HG02973 (cell line): ENCODE data around the gene PRSS36.
A peak's percentile ranks its signal among the peaks of the same experiment; 100 is the strongest.

ENCODE experiments used
- ATAC-seq: cut with Tn5 transposase; IDR thresholded peaks from one replicate; pipeline ENCODE4 v1.9.1; 2021; ENCODE audit warnings: moderate library complexity; ENCODE audit not compliant: unreplicated experiment

PRSS36 gene

DNA sequence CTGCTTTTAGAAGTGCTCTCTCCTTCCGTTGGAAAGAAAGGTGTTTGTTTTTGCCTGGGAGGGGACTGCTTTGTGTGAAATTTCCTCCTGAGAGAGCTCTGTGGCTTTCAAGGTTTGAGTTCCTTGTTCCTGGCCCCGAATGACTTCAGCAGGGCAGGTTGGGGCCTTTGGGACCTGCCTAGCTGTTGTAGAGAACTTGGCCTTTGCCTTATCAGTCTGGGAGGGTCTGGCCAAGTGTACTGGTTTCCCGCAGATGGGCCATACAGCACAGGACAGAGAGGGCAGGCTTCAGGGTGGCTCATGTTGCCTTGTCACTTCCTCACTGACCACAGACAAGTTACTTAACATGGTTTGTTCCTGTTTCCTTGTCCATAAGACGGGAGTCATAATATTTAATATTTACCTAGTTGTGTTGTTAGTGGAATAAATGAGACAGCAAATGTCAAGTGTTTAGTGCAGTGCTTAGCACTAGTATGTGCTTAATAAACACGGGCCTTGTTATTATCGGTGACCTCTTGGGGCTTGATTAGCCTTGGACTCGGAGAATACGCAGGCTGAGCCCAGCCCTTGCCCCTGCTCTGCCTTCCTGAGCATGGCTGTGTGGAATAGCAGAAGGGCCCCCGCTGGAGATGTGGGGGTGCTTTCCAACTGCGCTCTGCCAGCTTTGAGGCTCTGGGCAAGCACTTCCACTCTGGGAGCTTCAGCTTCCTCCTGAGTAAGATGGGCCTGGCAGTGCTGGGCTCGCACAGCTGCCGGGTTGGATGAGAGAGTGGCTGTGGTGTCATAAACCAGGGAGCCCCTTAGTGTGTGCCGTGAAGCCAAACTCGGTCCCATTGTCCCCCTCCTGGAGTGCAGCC lies 20.9 kb downstream of the PRSS36 start:
- ATAC-seq, result no peak

- ATAC-seq, result no peak
These were observed 22.7 kb downstream of the PRSS36 start for GRCh38 chr16:31127182-31127581.

GRCh38 chr16:31125844-31126243 lies 24.0 kb downstream of the PRSS36 start:
- no peak for ATAC-seq

DNA sequence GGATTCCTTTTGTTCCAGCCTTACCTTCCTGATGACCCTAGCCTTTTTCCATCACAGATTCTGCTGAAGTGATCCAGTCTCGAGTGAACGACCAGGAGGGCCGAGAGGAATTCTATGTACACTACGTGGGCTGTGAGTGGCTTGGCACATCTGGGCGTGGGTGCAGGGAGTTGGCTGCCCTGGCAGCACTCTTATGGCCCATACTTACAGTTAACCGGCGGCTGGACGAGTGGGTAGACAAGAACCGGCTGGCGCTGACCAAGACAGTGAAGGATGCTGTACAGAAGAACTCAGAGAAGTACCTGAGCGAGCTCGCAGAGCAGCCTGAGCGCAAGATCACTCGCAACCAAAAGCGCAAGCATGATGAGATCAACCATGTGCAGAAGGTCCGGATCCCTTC lies 29.7 kb downstream of the PRSS36 start:
- ATAC-seq, result no peak

- no peak for ATAC-seq
These were observed 31.4 kb downstream of the PRSS36 start for GRCh38 chr16:31118223-31119155.

DNA sequence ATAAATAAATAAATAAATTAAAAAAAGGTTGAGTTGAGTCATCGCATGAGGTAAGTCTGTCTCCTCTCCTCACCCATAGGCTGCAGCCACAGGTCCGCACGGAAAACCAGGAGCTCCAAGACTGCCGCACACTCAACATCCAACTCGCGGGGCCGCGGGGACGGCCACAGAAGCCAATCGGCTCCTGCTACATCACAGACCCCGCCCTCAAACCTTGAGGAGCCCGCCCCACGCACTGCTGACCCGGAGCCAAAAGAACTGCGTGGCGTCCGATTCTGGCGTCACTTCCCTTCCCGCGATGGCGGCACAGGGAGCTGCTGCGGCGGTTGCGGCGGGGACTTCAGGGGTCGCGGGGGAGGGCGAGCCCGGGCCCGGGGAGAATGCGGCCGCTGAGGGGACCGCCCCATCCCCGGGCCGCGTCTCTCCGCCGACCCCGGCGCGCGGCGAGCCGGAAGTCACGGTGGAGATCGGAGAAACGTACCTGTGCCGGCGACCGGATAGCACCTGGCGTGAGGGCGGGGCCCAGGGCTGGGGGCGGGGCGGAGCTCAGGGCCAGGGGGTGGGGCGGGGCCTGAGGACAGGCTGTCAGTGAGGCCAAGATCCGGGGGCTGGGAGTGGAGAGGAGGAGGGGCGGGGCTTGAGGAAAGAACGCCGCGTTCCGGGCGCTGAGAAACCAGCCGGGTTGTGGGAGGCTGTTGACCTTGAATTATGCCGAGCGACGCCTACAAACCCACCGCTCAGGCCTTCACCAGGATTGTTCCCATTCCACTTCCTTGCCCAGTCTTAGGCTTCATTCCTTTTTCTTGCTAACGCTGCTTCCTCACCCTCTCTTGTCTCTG lies 32.3 kb downstream of the PRSS36 start, which contains the start of gene KAT8:
TSS of gene KAT8 (plus strand) at position 281 of the 839 bp plus-strand sequence. CDS start at position 299, 18 bp downstream.
- peak; percentile 79 for ATAC-seq

DNA sequence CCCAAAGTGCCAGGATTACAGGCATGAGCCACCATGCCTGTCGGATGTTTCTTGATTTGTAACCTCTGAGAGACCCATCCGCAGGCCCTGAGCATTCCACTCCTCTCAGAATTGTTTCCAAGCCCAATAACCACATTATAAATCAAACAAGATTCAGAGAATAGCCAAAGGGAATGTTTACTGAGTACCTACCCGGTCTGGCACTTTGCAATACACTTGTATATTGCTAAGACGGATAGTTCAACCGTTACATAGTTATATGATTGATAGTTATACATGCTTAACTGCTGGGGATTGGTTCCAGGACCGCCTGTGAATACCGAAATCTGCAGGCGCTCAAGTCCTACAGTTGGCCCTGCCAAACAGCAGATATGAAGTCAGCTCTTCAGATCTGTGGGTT lies 35.4 kb downstream of the PRSS36 start:
- ATAC-seq, result no peak

DNA sequence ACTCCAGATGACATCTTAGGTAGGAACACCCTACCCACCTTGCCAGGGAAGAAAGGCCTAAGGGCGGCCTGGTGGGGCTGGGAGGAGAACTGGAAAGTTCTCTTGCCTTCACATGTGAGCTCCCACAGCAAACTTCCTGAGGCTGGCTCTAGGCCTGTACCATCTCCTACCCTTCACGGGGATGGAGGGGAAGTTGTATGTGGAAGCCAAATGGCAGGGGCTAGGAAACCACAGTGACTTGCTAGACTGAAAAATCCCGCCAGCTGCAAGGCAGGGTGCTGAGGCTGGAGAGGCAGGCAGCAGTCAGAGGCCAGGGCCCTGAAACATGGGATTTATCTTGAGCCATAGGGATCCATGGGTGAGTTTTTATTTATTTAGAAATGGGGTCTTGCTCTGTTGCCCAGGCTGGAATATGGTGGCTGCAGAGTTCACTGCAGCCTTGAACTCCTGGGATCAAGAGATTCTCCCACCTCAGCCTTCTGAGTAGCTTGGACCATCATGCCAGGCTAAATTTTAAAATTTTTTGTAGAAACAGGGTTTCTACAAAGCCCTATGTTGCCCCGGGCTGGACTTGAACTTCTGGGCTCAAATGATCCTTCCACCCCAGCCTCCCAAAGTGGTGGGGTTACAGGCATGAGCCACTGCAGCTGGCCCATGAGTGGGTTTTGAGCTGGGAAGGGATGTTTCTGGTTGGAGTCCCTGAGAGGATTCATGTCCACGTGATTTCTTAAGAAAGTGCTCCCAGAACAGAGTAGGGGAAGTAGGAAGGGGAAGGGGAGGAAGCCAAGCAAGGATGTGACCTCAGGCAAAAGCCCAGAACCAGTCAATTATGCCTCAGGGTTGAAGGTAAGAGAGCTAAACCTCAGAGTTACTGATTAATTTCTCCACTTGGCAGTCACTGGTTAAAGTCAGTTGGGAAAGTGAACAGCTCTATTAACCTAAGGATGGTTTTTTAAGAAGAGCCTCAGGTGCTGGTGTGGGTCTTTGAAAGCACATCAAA lies 36.4 kb downstream of the PRSS36 start:
- no peak for ATAC-seq

GRCh38 chr16:31112711-31113110 lies 37.2 kb downstream of the PRSS36 start:
- no peak for ATAC-seq

DNA sequence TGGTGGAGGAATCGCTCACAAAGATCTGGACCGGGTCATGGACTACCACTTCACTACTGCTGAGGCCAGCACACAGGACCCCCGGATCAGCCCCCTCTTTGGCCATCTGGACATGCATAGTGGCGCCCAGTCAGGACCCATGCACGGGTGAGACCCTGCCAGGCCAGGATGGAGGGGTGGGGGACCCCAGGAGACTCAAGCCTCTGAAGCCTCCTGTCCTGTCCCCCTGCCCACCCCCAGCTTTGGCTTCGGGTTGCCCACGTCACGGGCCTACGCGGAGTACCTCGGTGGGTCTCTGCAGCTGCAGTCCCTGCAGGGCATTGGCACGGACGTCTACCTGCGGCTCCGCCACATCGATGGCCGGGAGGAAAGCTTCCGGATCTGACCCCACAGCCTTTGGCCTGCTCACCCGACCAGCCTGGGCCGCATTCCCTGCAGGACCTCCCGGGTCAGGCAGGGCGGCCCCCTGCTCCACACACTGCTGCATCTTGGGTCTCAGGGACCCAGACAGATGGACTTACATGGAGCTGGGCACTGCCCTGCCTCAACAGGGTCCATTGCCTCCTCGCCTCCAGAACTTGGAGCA lies 37.9 kb downstream of the PRSS36 start:
- ATAC-seq, result no peak

GRCh38 chr16:31110106-31111034 lies 39.5 kb downstream of the PRSS36 start:
- ATAC-seq, result no peak

DNA sequence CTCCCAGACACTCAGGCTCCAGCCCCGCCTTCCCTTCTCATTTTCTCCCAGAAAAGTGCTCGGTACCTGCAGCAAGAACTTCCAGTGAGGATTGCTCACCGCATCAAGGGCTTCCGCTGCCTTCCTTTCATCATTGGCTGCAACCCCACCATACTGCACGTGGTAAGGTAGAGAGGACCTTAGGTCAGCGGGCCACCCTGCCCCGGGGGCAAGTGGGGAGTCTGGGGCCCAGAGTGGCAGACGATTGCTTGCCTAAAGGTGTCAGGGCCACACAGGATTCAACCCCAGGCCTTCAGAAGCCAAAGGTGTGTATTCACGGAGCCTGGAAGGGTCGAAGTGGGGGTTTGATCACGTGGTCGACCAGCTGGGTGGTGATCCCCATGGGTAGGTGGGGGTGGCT lies 40.2 kb downstream of the PRSS36 start:
- no peak for ATAC-seq

GRCh38 chr16:31108794-31109558 lies 40.9 kb downstream of the PRSS36 start:
- ATAC-seq, result no peak

- ATAC-seq, result peak; percentile 76
These were observed 41.7 kb downstream of the PRSS36 start, which contains the start of gene BCKDK for GRCh38 chr16:31108035-31108793. TSS of gene BCKDK (plus strand) at chr16:31108386. CDS start at chr16:31109224, 838 bp downstream.

GRCh38 chr16:31107465-31107867 lies 42.4 kb downstream of the PRSS36 start:
- peak; percentile 40 for ATAC-seq
